Stomach (tissue), 4 donors: ENCODE data around the gene NTRK2.

Source experiments
- CTCF ChIP-seq, 7 experiments: fragments of 450-650 bp in 4 of 7; fragments of 200-600 bp in 3 of 7; sonication (generic) in 3 of 7; IDR thresholded peaks; one replicate each; pipeline ENCODE4 v1.5.1; 2016 to 2019; ENCODE audit warnings: antibody characterized with exemption in 7 of 7, control low read depth in 2 of 7, mild to moderate bottlenecking in 1 of 7
- EP300 ChIP-seq: sonication (generic); formaldehyde crosslinking; IDR thresholded peaks from one replicate; pipeline ENCODE4 v1.6.1; 2017; ENCODE audit warnings: antibody characterized with exemption
- POLR2A ChIP-seq, 4 donors: fragments of 450-650 bp; IDR thresholded peaks; one replicate each; pipeline ENCODE4 v1.6.1; 2016; ENCODE audit warnings: antibody characterized with exemption in 4 of 4, control low read depth in 2 of 4, mild to moderate bottlenecking in 1 of 4, moderate library complexity in 1 of 4

- no peak for TF ChIP-seq CTCF (IDR thresholded peaks at IDR 0.05)
- no peak for TF ChIP-seq EP300
- no peak for TF ChIP-seq POLR2A (IDR thresholded peaks at IDR 0.05)
Observed at GRCh38 chr9:84880835-84881234, 211.3 kb downstream of the NTRK2 start.
